BE2C (cell line): ENCODE measurements around the gene FHL3.

Experiments used
- DNase-seq: peaks from one replicate; pipeline ENCODE4 v3.0.0-alpha.2; 2020
- H3K27me3 ChIP-seq: fragments of 250-450 bp; sonication (Bioruptor Pico); 2 replicates; pipeline ENCODE4 v1.5.1; 2020; ENCODE audit warnings: mild to moderate bottlenecking
- H3K36me3 ChIP-seq: fragments of 250-450 bp; sonication (Bioruptor Pico); 2 replicates; pipeline ENCODE4 v1.5.1; 2020; ENCODE audit warnings: mild to moderate bottlenecking
- H3K4me1 ChIP-seq: fragments of 250-450 bp; sonication (Bioruptor Pico); 2 replicates; pipeline ENCODE4 v1.5.1; 2020
- H3K4me3 ChIP-seq: 2 replicates; pipeline ENCODE4 v1.5.1; 2011; ENCODE audit warnings: low read depth, low read length
- H3K9me3 ChIP-seq: fragments of 250-450 bp; sonication (Bioruptor Pico); 2 replicates; pipeline ENCODE4 v1.5.1; 2020
- CTCF ChIP-seq: IDR thresholded peaks from 2 replicates; pipeline ENCODE4 v1.5.1; 2012; ENCODE audit warnings: mild to moderate bottlenecking, low read depth, low read length

The FHL3 gene

DNA sequence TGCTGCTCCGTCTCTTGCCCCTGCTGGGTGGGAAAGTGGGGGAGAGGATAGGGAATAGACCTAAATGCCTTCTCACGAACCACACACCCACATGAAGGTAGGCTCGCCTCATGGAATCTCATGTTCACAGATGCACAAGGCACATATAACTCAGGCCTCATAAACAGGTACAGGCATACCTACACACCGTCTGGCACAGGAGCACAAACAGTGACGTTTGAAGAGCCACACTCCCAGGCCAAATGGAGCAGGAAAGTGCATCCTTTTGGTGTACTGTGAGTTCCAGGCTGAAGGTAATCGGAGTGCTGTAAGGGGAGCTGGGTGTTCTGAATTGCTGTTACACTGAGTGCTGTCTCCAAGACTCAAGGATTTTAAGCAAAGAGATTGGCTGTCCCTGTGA, 20.4 kb upstream of the FHL3 start:
- Histone ChIP-seq H3K4me3 (no peak overlapping the region), H3K4me1 (peaks cover 25% of the 10 kb centered on the region), H3K27me3 (no peaks in the 10 kb centered on the region), H3K9me3 (no peaks in the 10 kb centered on the region), H3K36me3 (no peaks in the 10 kb centered on the region)
- no peak for DNase-seq
- TF ChIP-seq CTCF = no peak

- H3K4me1 ChIP-seq = peaks cover 22% of the 10 kb centered on the region
- H3K9me3 ChIP-seq = no peaks in the 10 kb centered on the region
- no peak overlapping the region for H3K4me3 ChIP-seq
- H3K27me3 ChIP-seq = no peaks in the 10 kb centered on the region
- no peaks in the 10 kb centered on the region for H3K36me3 ChIP-seq
- TF ChIP-seq CTCF = no peak
- no peak for DNase-seq
These were observed 19.9 kb upstream of the FHL3 start for GRCh38 chr1:38025233-38025632.

DNA sequence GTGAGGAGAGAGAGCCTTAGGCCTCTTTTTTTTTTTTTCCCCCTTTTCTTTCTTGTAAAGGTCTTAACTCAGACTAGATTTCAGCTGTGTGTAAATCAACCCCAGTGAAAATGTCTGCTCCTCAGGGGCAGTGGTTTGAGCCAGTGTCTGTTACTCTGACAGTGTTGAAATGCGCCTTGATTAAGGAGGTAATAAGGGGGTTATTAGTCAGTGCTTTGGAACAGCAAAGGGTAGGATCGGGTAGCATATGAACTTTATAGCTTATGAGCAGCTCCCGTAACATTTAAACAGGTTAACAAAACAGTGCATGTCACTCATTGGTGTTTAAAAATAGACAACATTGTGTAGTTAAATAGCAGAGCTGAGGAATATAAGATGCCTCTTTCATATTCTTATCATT, 17.5 kb upstream of the FHL3 start:
- Histone ChIP-seq H3K36me3 (peaks cover 8% of the 10 kb centered on the region; the same call in 1 of the 2 replicates), H3K4me1 (peaks cover 2% of the 10 kb centered on the region; the same call in 1 of the 2 replicates)
- no peak for TF ChIP-seq CTCF

GRCh38 chr1:38021969-38022368, 16.7 kb upstream of the FHL3 start:
- H3K4me3 ChIP-seq = no peak overlapping the region
- no peaks in the 10 kb centered on the region for H3K9me3 ChIP-seq
- H3K4me1 ChIP-seq = no peaks in the 10 kb centered on the region
- TF ChIP-seq CTCF = no peak
- no peaks in the 10 kb centered on the region for H3K27me3 ChIP-seq
- DNase-seq = no peak
- peaks cover 8% of the 10 kb centered on the region; the same call in 1 of the 2 replicates for H3K36me3 ChIP-seq

More for the DNA sequence above, 17.5 kb upstream of the FHL3 start:
- DNase-seq = no peak
- Histone ChIP-seq H3K9me3 (no peaks in the 10 kb centered on the region), H3K27me3 (no peaks in the 10 kb centered on the region), H3K4me3 (no peak overlapping the region)

GRCh38 chr1:38020396-38020795, 15.1 kb upstream of the FHL3 start:
- no peak for TF ChIP-seq CTCF
- Histone ChIP-seq H3K4me3 (no peak overlapping the region), H3K27me3 (no peaks in the 10 kb centered on the region), H3K36me3 (peaks cover 8% of the 10 kb centered on the region; the same call in 1 of the 2 replicates), H3K9me3 (no peaks in the 10 kb centered on the region), H3K4me1 (no peaks in the 10 kb centered on the region)
- DNase-seq = no peak

DNA sequence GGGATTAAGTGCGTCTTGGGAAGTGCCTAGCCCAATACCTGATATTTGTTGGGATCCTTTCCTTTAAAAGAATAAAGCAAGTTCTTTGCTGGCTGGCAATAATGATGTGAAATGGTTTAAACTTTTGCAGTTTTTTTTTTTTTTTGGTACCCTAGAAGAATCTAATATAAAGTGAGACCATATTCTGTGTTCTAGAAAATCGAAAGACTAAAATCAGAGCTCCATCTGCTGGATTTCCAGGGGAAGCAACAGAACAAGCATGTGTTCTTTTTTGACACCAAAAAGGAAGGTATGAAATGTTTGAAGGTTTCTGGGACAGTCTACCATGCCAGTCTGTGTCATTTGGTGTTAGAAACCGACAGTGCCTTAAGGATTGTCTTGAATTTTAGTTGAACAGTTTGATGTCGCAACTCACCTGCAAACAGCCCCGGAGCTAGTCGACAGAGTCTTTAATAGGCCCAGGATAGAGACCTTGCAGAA, 13.6 kb upstream of the FHL3 start:
- no peaks in the 10 kb centered on the region for H3K4me1 ChIP-seq
- TF ChIP-seq CTCF = peak; percentile 43
- H3K9me3 ChIP-seq = no peaks in the 10 kb centered on the region
- no peak overlapping the region for H3K4me3 ChIP-seq
- H3K27me3 ChIP-seq = no peaks in the 10 kb centered on the region
- H3K36me3 ChIP-seq = peaks cover 8% of the 10 kb centered on the region; the same call in 1 of the 2 replicates
- DNase-seq = no peak
